NB4 (cell line): ENCODE measurements around the gene SV2C.

Experiments used
- DNase-seq: peaks from one replicate; pipeline ENCODE4 v3.0.0; 2010; ENCODE audit warnings: low read depth
- H3K4me3 ChIP-seq: one replicate; pipeline ENCODE4 v1.5.1; 2011; ENCODE audit warnings: mild to moderate bottlenecking, low read depth, low read length, moderate library complexity
- CTCF ChIP-seq: IDR thresholded peaks from one replicate; pipeline ENCODE4 v1.5.1; 2012; ENCODE audit warnings: low read depth, low read length
- MAX ChIP-seq: IDR thresholded peaks from 2 replicates; pipeline ENCODE4 v1.6.1; 2011; ENCODE audit warnings: low read depth, low read length
- MYC ChIP-seq: IDR thresholded peaks from 2 replicates; pipeline ENCODE4 v1.6.1; 2011; ENCODE audit warnings: low read depth, low read length
- POLR2A ChIP-seq: IDR thresholded peaks from 2 replicates; pipeline ENCODE4 v1.6.1; 2011; ENCODE audit warnings: mild to moderate bottlenecking; ENCODE audit not compliant: insufficient read length; ENCODE audit errors: extremely low read depth

SV2C gene

GRCh38 chr5:76277736-76278135 lies 194.6 kb downstream of the SV2C start:
- TF ChIP-seq MAX (no peak), POLR2A (no peak), CTCF (no peak), MYC (no peak)
- H3K4me3 ChIP-seq = no peak overlapping the region
- DNase-seq = no peak

- no peak overlapping the region for H3K4me3 ChIP-seq
- no peak for TF ChIP-seq POLR2A
- no peak for TF ChIP-seq MYC
- TF ChIP-seq CTCF = no peak
- no peak for TF ChIP-seq MAX
- no peak for DNase-seq
These were observed 195.1 kb downstream of the SV2C start for GRCh38 chr5:76278261-76278789.

- TF ChIP-seq MAX = no peak
- no peak for TF ChIP-seq POLR2A
- TF ChIP-seq MYC = no peak
- no peak for TF ChIP-seq CTCF
- no peak overlapping the region for H3K4me3 ChIP-seq
- no peak for DNase-seq
These were observed 197.3 kb downstream of the SV2C start for GRCh38 chr5:76280494-76280893.

- H3K4me3 ChIP-seq = no peak overlapping the region
- no peak for TF ChIP-seq MYC
- no peak for TF ChIP-seq MAX
- no peak for TF ChIP-seq CTCF
- TF ChIP-seq POLR2A = no peak
- DNase-seq = no peak
These were observed 200.5 kb downstream of the SV2C start for GRCh38 chr5:76283670-76284069.

GRCh38 chr5:76289692-76290091 lies 206.5 kb downstream of the SV2C start:
- H3K4me3 ChIP-seq = no peak overlapping the region
- DNase-seq = no peak
- no peak for TF ChIP-seq POLR2A
- TF ChIP-seq MYC = no peak
- TF ChIP-seq MAX = no peak
- no peak for TF ChIP-seq CTCF

- H3K4me3 ChIP-seq = no peak overlapping the region
- TF ChIP-seq CTCF (no peak), MYC (no peak), MAX (no peak), POLR2A (no peak)
- DNase-seq = no peak
These were observed 207.2 kb downstream of the SV2C start for GRCh38 chr5:76290321-76290757.
